HG02588 (cell line): ENCODE results near the gene COG5.

ENCODE experiments used
- ATAC-seq: cut with Tn5 transposase; IDR thresholded peaks from one replicate; pipeline ENCODE4 v1.9.1; 2021; ENCODE audit warnings: mild to moderate bottlenecking, moderate library complexity; ENCODE audit not compliant: unreplicated experiment

COG5 gene

DNA sequence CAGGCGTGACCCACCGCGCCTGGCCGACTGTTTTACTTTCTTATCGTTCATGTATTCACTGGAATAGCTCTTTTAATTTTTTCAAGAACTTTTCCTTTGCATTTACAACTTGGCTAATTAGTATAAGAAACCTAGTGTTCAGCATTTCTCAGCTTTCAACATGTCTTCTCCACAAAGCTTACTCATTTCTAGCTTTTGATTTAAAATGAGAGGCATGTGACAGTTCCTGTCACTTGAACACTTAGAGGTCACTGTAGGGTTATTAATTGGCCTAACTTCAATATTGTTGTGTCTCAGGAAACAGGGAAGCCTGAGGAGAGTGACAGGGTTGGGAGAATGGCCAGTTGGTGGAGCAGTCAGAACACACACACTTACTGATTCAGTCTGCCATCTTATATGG is 218.9 kb downstream of the COG5 start:
- ATAC-seq, result no peak

DNA sequence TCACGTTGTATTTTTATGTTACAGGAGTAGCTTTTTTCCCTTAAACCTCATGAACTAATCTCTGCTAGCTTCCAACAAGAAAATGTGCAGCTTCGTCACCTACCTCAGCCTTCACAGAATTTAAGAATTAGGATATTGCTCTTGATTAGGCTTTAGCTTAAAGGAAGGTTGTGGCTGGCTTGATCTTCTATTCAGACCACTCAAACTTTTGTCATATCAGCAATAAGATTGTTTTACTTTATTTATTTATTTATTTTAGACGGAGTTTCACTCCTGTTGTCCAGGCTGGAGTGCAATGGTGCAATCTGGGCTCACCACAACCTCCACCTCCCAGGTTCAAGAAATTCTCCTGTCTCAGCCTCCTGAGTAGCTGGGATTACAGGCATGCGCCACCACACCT is 219.4 kb downstream of the COG5 start:
- ATAC-seq, result no peak

DNA sequence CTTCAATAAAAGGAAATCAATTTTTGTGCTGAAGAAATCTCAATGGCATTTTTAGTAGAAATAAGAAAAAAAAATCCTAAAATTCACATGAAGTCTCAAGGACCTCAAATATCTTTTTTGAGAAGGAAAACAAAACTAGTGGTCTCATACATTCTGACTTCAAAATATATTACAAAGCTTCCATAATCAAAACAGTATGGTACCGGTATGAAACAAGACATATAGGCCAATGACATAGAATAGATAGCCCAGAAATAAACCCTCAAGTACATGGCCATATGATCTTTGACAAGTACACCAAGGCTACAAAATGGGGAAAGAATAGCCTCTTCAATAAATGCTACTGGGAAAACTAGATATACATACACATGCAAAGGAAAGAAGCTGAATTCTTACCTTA is 225.6 kb downstream of the COG5 start:
- no peak for ATAC-seq

DNA sequence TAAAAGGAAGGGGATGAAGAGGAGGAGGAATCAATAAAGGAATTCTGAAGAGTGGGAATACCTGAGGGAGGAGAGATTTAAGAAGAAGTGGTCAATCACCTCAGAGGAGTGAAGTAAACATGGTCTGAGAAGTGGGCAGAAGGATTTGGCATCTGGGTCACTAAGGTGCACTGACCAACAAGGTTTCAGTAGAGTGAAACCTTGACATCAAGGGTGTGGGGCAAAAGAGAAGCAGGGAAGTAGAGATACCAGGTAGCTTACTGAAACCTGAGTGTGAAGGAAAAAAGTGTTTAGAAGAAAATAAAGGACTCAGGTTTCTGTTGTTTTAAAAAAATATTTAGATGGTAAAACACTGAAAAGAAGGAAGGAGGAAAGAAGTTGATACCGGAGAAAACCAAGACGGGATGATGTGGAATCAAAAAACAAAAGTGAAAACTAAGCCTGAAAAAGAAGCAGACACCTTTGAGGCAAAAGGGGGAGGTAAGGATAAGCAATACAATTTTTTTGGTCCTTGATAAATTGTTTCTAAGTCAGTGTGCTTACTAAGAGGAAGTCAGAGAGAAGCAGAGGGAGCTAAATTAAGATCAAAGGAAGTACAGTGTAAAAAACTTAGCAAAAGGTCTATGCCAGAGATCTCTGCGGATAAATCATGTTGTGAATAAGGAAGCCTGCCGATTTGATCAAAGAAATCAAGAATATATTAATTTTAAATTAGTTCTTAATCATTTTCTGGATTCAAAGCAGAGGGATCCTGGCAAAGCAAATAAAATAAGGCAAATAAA is 231.0 kb downstream of the COG5 start:
- peak; percentile 41 for ATAC-seq

DNA sequence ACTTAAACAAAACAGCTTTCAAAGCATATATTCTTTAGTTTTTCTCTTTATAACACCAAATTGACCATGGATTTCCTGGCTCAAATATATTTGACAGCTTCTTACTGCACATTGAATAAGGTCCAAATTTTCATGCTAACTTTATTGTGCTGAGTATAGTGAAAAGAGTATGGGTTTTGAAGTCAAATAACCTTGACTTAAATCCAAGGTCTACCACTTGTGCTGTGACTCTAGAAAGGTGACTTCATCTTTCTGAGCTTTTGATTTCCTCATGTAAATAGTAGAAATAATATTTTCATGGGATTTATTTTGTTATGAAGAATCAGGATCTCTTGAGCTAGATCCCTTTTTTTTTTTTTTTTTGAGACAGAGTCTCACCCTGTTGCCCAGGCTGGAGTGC is 233.2 kb downstream of the COG5 start:
- no peak for ATAC-seq

- ATAC-seq, result no peak
Observed at GRCh38 chr7:107327986-107328569, 235.6 kb downstream of the COG5 start.

GRCh38 chr7:107326061-107326460 is 237.7 kb downstream of the COG5 start:
- ATAC-seq, result no peak

DNA sequence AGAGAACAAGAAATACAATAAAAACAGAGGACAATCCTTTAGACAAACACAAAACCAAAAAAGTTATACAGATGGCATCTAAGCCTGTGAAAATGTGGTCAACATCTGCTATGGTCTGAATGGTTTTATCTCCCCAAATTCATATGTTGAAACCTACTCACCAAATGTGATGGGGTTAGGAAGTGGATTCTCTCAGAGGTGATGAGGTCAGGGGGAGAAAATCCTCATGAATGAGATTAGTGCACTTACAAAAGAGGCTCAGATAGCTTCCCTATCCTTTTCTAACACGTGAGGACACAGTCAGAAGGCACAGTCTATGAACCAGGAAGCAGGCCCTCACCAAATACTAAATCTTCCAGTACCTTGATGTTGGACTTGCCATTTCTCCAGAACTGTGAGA is 241.7 kb downstream of the COG5 start:
- no peak for ATAC-seq

DNA sequence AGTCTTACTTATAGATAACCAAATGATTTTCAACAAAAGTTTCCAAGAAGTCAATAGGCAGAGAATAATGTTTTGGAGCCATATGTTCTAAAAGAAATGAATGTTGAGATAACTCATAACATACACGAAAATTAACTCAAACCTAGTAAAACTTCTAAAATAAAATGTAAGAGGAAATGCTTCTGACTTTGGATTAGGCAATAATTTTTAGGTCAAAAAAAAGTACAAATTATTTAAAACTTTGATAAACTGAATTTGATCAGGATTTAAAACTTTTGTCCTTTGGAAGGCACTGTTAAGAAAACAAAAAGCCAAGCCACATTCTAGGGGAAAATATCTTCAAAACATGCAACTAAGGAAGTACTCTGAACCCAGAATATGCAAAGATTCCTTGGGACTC is 242.1 kb downstream of the COG5 start:
- ATAC-seq, result no peak

DNA sequence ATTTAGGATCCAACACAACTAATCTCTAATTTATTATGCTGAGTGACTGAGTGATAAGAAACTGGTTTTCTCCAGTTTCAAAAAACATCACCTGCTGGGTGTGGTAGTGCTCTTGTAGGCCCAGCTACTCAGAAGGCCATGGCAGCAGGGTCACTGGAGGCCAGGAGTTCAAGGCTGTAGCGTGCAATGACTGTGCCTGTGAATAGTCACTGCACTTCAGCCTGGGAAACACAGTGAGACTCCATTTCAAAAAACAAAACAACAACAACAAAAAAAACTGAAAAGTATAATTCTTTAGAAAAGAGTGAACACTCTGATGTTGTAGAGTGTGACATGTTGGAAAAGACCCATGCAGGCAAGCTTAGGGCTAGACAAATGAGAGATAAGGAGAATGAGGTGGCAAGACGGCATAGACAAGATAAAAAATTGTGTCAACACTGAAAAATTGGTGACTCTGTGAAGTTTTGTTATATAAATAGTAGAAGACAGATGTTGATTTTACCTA is 243.9 kb downstream of the COG5 start:
- ATAC-seq, result no peak

- no peak for ATAC-seq
Observed at GRCh38 chr7:107318523-107319160, 245.1 kb downstream of the COG5 start.

DNA sequence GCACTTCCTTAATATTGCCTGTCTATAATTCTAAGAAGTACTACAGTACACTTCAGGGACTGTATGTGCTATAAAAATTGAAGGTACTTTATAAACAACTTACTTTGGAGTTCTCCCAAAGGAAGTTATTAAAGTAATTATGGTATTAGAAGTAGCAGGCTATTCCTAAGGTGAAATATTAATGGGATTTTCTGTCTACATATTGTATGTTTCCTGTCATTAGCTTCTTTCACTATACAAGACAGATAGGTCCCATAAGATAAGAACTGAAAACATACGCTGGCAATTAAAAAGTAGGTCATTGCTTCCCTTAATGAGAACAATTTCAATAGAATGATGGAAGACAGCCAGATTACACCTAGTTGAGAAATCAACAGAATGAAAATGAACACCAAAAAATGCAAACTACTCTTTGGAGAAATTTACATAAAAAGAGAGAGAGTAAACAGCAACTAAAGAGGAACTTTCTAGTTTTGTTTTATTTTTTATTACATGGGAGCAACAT is 248.0 kb downstream of the COG5 start:
- ATAC-seq, result no peak

GRCh38 chr7:107313355-107313754 is 250.4 kb downstream of the COG5 start:
- ATAC-seq, result no peak

DNA sequence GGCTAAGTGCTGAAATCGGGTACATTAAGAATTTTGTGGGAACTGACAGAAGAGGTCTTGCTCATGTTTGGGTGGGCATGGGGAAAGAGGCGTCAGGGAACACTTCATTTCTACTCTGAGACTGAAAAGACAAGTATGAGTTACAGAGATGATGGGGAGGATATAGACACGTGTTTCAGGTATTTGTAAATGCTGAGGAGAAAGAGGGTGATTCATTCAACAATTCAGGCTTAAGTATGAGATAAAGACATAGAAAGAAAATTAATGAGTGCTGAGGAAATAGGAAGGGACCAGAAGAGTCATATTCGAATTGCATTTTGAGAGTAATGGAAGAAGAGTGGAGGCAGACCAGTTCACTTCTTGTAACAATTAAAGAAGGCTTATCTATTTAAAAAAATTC is 251.3 kb downstream of the COG5 start:
- no peak for ATAC-seq

GRCh38 chr7:107309296-107309695 is 254.4 kb downstream of the COG5 start:
- ATAC-seq, result no peak

- no peak for ATAC-seq
Observed at GRCh38 chr7:107304636-107305035, 259.1 kb downstream of the COG5 start.

- ATAC-seq, result no peak
Observed at GRCh38 chr7:107304063-107304462, 259.7 kb downstream of the COG5 start.

- ATAC-seq, result no peak
Observed at GRCh38 chr7:107302250-107302847, 261.4 kb downstream of the COG5 start.

GRCh38 chr7:107294182-107294581 is 269.5 kb downstream of the COG5 start:
- ATAC-seq, result no peak

DNA sequence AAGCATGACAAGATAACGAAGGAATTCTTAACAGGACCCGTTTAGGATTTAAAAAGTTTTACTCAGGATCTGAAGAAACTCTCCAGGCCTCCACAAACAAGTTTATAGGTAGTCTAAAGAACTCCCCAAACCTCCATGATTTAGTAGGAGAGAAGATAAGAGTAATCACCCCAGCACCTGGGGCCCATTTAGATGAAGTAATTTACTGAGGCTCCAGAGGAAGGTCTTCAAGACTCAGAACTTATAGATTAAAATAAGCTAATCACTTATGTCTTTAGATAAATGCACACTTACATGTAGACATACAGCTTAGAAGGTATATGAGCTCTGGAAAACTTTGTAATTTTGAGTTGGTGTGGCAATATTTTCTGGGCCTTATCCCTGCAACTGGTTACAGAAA is 271.1 kb downstream of the COG5 start:
- no peak for ATAC-seq

- no peak for ATAC-seq
Observed at GRCh38 chr7:107291434-107291833, 272.3 kb downstream of the COG5 start.
